Heart right ventricle (tissue), 16 donors: ENCODE data around the gene TPSB2. TPM values are rescaled to one million over a fixed set of nuclear protein-coding genes. Genes with fewer than 3 reads are reported as not detected.

Experiments
- ATAC-seq, 8 donors: fragments of 200-7000 bp; cut with Tn5 transposase; one replicate each; pipeline ENCODE4 v1.9.1; 2020; ENCODE audit warnings: mild to moderate bottlenecking in 8 of 8, moderate library complexity in 8 of 8, moderate number of reproducible peaks in 1 of 8
- DNase-seq, 2 donors: peaks; one replicate each; pipeline ENCODE4 v3.0.0-alpha.2; 2020
- H3K27ac ChIP-seq, 10 donors: fragments of 200-600 bp; sonication (generic) in 2 of 10; one replicate each; pipeline versions ENCODE4 v1.5.0 to v1.8.0; 2020 to 2022; ENCODE audit warnings: mild to moderate bottlenecking in 3 of 10
- H3K27me3 ChIP-seq, 7 donors: fragments of 200-600 bp; one replicate each; pipeline ENCODE4 v1.8.0; 2021 to 2022; ENCODE audit warnings: mild to moderate bottlenecking in 2 of 7
- H3K36me3 ChIP-seq, 9 donors: fragments of 200-600 bp; sonication (generic) in 1 of 9; one replicate each; pipeline versions ENCODE4 v1.5.0 to v1.8.0; 2020 to 2022; ENCODE audit warnings: mild to moderate bottlenecking in 2 of 9
- H3K4me1 ChIP-seq, 9 donors: fragments of 200-600 bp; sonication (generic) in 1 of 9; one replicate each; pipeline versions ENCODE4 v1.5.0 to v1.8.0; 2020 to 2022; ENCODE audit warnings: mild to moderate bottlenecking in 4 of 9
- H3K4me3 ChIP-seq, 10 donors: fragments of 200-600 bp; sonication (generic) in 2 of 10; one replicate each; pipeline versions ENCODE4 v1.5.0 to v1.8.0; 2020 to 2022; ENCODE audit warnings: mild to moderate bottlenecking in 7 of 10, moderate library complexity in 2 of 10
- H3K9me3 ChIP-seq, 11 donors: fragments of 200-600 bp in 10 of 11; sonication (generic) in 2 of 11; one replicate each; pipeline versions ENCODE4 v1.5.0 to v1.8.0; 2013 to 2022; ENCODE audit warnings: mild to moderate bottlenecking in 2 of 11, control low read depth in 1 of 11, moderate library complexity in 1 of 11
- CTCF ChIP-seq, 9 donors: fragments of 200-600 bp; sonication (generic) in 2 of 9; IDR thresholded peaks; one replicate each; pipeline versions ENCODE4 v1.5.0 to v1.8.0; 2021 to 2022; ENCODE audit warnings: antibody characterized with exemption in 9 of 9, mild to moderate bottlenecking in 5 of 9, moderate library complexity in 1 of 9
- WGBS, 2 donors: extraction: QIAGEN DNeasy Blood & Tissue Kit; methylation state at CpG; one replicate each; pipeline ENCODE4 v1.1.7; 2013; ENCODE audit warnings: inconsistent platforms in 1 of 2; 5-methylcytosine and 5-hydroxymethylcytosine counted together
- intact Hi-C, 10 donors: fragments of 100-400 bp; cut with DNase I; formaldehyde crosslinking; loops; one replicate each; pipeline versions ENCODE4 v1.11.1 to v1.14.2; 2022
- polyA plus RNA-seq, 2 donors: library from polyadenylated mRNA; stranded (reverse); fragments of 200-250 nt; gene quantifications; one replicate each; pipeline ENCODE4 v1.2.3, GENCODE V29; 2013
- total RNA-seq, 10 donors: library from RNA; stranded (reverse); fragmentation: NEBNext Ultra II Directional in 3 of 10; extraction: Animal tissue kit (Norgen Biotek cat#: 25700) in 3 of 10; gene quantifications; one replicate each; pipeline versions ENCODE4 v1.2.1 to v1.2.4, GENCODE V29; 2021 to 2023
- donor health status: Arrhythmogenic right ventricular cardiomyopathy.
- donor health status: ischemic (EF 13 %, LVEDD 7.1; RV severe dilation, severe dysfunction).
- donor health status: healthy with polysubstance abuse.
- donor health status: DM: no; HTN: yes; CAD: no.
- donor health status: DM: no; HTN: no; CAD: no.
- donor health status: ischemic (EF 25% LVEDD 6.9; RV normal size, moderate dysfunction).
- donor health status: ischemic (EF 25% LVEDD 5.7; RV mildly dilated, moderate dysfunction).
- donor health status: healthy.
- donor health status: DM: yes; HTN: yes; CAD: no.
- donor health status: Ischemic cardiomyopathy.
- donor health status: ischemic (EF 35%, LVEDD 5.7; RV mildly dilated, moderate dysfunction).
- donor health status: nonischemic (EF 11% LVEDD 7.7; RV severe dilation, severe dysfunction).
- donor health status: DM: yes; HTN: yes; CAD: no.
- donor health status: PGD.
- donor health status: ischemic (EF 29% LVEDD 5.4; RV normal size, mild dysfunction).
- donor health status: nonischemic (EF 23%, LVEDD 6.1; RV moderate dilation, normal function).

The TPSB2 gene
- total and polyA plus RNA-seq, 12 donors = 0.33 to 6.4 (median 1.9) TPM

- 90 to 91% methylated on average over 19 of the region's 19 CpGs for WGBS, 2 donors
- DNase-seq = no peak
Observed at GRCh38 chr16:1265826-1266225, 35.8 kb upstream of the TPSB2 start.

GRCh38 chr16:1265090-1265630 lies 35.2 kb upstream of the TPSB2 start:
- no peaks in the 10 kb centered on the region for H3K9me3 ChIP-seq
- no peaks in the 10 kb centered on the region for H3K36me3 ChIP-seq
- peaks cover 7 to 46% (median 29%) of the 10 kb centered on the region in 7 donors for H3K27me3 ChIP-seq
- intact Hi-C loops = no loop called here
- 81 to 86% methylated on average over 13 of the region's 13 CpGs for WGBS, 2 donors
- no peak overlapping the region for H3K4me3 ChIP-seq
- no peak for DNase-seq
- H3K27ac ChIP-seq = no peak overlapping the region
- no peak for TF ChIP-seq CTCF (IDR thresholded peaks at IDR 0.05)
- no peaks in the 10 kb centered on the region for H3K4me1 ChIP-seq
- no peak for ATAC-seq

More at GRCh38 chr16:1265826-1266225, 35.8 kb upstream of the TPSB2 start:
- no peak overlapping the region for H3K4me3 ChIP-seq
- no peaks in the 10 kb centered on the region for H3K4me1 ChIP-seq
- peaks cover 4 to 42% (median 25%) of the 10 kb centered on the region in 7 donors for H3K27me3 ChIP-seq
- no peaks in the 10 kb centered on the region for H3K9me3 ChIP-seq
- intact Hi-C loops = no loop called here
- no peak for TF ChIP-seq CTCF (IDR thresholded peaks at IDR 0.05)
- ATAC-seq = no peak
- H3K27ac ChIP-seq = no peak overlapping the region
- H3K36me3 ChIP-seq = no peaks in the 10 kb centered on the region

- ATAC-seq (no peak), DNase-seq (no peak)
- peaks cover 13 to 49% (median 36%) of the 10 kb centered on the region in 7 donors for H3K27me3 ChIP-seq
- no peaks in the 10 kb centered on the region for H3K36me3 ChIP-seq
- H3K4me1 ChIP-seq = no peaks in the 10 kb centered on the region
- 96 to 97% methylated on average over 16 of the region's 16 CpGs for WGBS, 2 donors
- H3K27ac ChIP-seq = no peak overlapping the region
- no peak for TF ChIP-seq CTCF (IDR thresholded peaks at IDR 0.05)
- H3K9me3 ChIP-seq = no peaks in the 10 kb centered on the region
- no peak overlapping the region for H3K4me3 ChIP-seq
- intact Hi-C loops = no loop called here
Observed at GRCh38 chr16:1264345-1265089, 34.5 kb upstream of the TPSB2 start.

GRCh38 chr16:1263591-1264344 lies 33.8 kb upstream of the TPSB2 start:
- no peak for TF ChIP-seq CTCF (IDR thresholded peaks at IDR 0.05)
- peaks cover 16 to 54% (median 43%) of the 10 kb centered on the region in 7 donors for H3K27me3 ChIP-seq
- 71 to 75% methylated on average over 15 of the region's 15 CpGs for WGBS, 2 donors

More at GRCh38 chr16:1263591-1264344, 33.8 kb upstream of the TPSB2 start:
- Histone ChIP-seq H3K36me3 (no peaks in the 10 kb centered on the region), H3K27ac (no peak overlapping the region), H3K4me3 (no peak overlapping the region), H3K4me1 (no peaks in the 10 kb centered on the region), H3K9me3 (no peaks in the 10 kb centered on the region)
- intact Hi-C loops = no loop called here
- ATAC-seq (no peak), DNase-seq (no peak)
